Measurements from ENCODE around the gene ZNF474. TPM values are rescaled to one million over a fixed set of nuclear protein-coding genes. Genes with fewer than 3 reads are reported as not detected.

ZNF474 gene
- total and polyA plus RNA-seq, 2 donors (not counting 1 experiment from before 2014, with no cell fraction given), result 0.12 TPM; not detected in 1

DNA sequence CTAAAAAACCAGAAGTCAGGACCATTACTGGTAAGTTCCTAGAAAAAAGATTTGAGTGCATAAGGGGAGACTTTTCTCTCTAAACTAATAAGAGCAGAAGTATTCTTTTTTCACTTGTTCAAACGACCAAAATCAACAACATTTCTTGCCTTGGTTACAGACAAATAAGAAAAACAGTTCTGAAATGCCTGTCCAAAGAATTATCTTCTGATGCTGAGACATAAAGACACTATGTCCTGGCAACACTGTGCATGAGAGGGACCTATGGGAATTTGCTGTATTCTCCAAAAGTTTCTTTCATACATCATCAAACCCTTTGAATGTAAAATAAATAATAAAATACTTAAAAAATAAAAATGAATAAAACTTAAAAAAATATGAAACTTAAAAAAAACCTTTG lies 50.4 kb downstream of the ZNF474 start:
- no peaks in the 10 kb centered on the region for H3K4me1 ChIP-seq (ENCODE audit: control insufficient read depth in 2 of 2, insufficient read depth in 2 of 2, low read length in 2 of 2)
- Mint-ChIP-seq H3K9me3 (ENCODE audit: insufficient read depth) (no peaks in the 10 kb centered on the region), H3K4me3 (no peak overlapping the region), H3K4me1 (no peaks in the 10 kb centered on the region), H3K27me3 (peaks cover 20% of the 10 kb centered on the region), H3K27ac (no peak overlapping the region)
- peaks cover 0 to 2% (median 0%) of the 10 kb centered on the region in 4 experiments for H3K27me3 ChIP-seq (replicated peaks in 1 of 4; ENCODE audit: control extremely low read depth in 1 of 4, control insufficient read depth in 3 of 4, insufficient read depth in 4 of 4, low read length in 3 of 4)
- no peak overlapping the region for H3K27ac ChIP-seq (ENCODE audit: low read length in 2 of 2)
- TF ChIP-seq EZH2 (IDR thresholded peaks at IDR 0.05; ENCODE audit: borderline replicate concordance, insufficient read depth, low read depth, low read length, poor library complexity, severe bottlenecking), result no peak
- TF ChIP-seq, protein P1, sequence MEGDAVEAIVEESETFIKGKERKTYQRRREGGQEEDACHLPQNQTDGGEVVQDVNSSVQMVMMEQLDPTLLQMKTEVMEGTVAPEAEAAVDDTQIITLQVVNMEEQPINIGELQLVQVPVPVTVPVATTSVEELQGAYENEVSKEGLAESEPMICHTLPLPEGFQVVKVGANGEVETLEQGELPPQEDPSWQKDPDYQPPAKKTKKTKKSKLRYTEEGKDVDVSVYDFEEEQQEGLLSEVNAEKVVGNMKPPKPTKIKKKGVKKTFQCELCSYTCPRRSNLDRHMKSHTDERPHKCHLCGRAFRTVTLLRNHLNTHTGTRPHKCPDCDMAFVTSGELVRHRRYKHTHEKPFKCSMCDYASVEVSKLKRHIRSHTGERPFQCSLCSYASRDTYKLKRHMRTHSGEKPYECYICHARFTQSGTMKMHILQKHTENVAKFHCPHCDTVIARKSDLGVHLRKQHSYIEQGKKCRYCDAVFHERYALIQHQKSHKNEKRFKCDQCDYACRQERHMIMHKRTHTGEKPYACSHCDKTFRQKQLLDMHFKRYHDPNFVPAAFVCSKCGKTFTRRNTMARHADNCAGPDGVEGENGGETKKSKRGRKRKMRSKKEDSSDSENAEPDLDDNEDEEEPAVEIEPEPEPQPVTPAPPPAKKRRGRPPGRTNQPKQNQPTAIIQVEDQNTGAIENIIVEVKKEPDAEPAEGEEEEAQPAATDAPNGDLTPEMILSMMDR (IDR thresholded peaks at IDR 0.05), result no peak
- no peak overlapping the region for H3K4me3 ChIP-seq (ENCODE audit: control extremely low read depth in 1 of 5, extremely low read depth in 1 of 5, insufficient read depth in 1 of 5, low read depth in 2 of 5, low read length in 4 of 5)
- H3K36me3 ChIP-seq (replicated peaks in 1 of 2; ENCODE audit: control extremely low read depth in 1 of 2, control insufficient read depth in 1 of 2, extremely low read depth in 1 of 2, insufficient read depth in 2 of 2, low read length in 1 of 2), result no peaks in the 10 kb centered on the region
- no peak for ATAC-seq (ENCODE audit: low read depth)
- H2AFZ ChIP-seq (ENCODE audit: insufficient read depth, low read depth, low read length, poor library complexity, severe bottlenecking), result no peak overlapping the region
- H3K4me2 ChIP-seq (replicated peaks; ENCODE audit: low read depth, low read length, poor library complexity, severe bottlenecking), result no peak overlapping the region
- H4K20me1 ChIP-seq (ENCODE audit: control insufficient read depth, insufficient read depth, low read length, poor library complexity, severe bottlenecking), result no peaks in the 10 kb centered on the region
- no peaks in the 10 kb centered on the region for H3K9me3 ChIP-seq (ENCODE audit: control extremely low read depth in 1 of 3, control insufficient read depth in 2 of 3, insufficient read depth in 1 of 3, low read length in 2 of 3)
- no peak overlapping the region for H3K9ac ChIP-seq (ENCODE audit: low read length)
- H3K79me2 ChIP-seq (ENCODE audit: control insufficient read depth, insufficient read depth, low read length), result no peaks in the 10 kb centered on the region
- intact Hi-C loops (cut with micrococcal nuclease), result no loop called here
- ChIA-PET CTCF (no interaction called here), POLR2A (no interaction called here)
- WGBS (ENCODE audit: insufficient coverage), result no CpG with 5 or more reads among the region's 1 CpG
- no peak for DNase-seq

DNA sequence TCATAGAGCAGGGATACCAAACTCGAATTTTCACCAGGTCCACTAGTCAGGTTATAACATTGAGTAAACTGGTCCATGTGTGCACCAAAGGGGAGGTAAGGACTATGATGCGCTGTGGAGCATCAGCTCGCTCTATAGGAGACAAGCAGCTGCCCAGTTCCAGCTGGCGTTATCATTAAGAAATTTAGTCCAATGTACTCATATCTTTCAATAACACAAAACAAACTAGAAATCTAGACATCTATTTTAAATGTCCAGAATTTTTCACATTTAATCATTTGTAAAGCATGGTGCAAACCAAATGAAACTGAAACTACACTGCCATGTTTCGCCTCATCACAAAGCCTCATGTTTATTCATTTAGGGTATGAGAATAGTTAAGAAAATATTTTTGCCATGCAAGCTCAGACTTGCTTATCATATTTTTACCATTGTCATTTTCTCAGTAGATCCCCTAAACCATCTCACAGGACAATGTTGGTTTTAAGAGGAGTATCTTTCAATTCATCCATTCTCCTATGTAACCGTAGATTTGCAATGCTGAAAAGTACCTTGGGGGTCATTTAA lies 50.9 kb downstream of the ZNF474 start:
- no peak for DNase-seq
- Histone ChIP-seq H3K9me3 (ENCODE audit: control extremely low read depth in 1 of 3, control insufficient read depth in 2 of 3, insufficient read depth in 1 of 3, low read length in 2 of 3) (no peaks in the 10 kb centered on the region), H3K27me3 (replicated peaks in 1 of 4; ENCODE audit: control extremely low read depth in 1 of 4, control insufficient read depth in 3 of 4, insufficient read depth in 4 of 4, low read length in 3 of 4) (peaks cover 0 to 2% (median 0%) of the 10 kb centered on the region in 4 experiments), H3K4me2 (replicated peaks; ENCODE audit: low read depth, low read length, poor library complexity, severe bottlenecking) (no peak overlapping the region), H4K20me1 (ENCODE audit: control insufficient read depth, insufficient read depth, low read length, poor library complexity, severe bottlenecking) (no peaks in the 10 kb centered on the region), H3K36me3 (replicated peaks in 1 of 2; ENCODE audit: control extremely low read depth in 1 of 2, control insufficient read depth in 1 of 2, extremely low read depth in 1 of 2, insufficient read depth in 2 of 2, low read length in 1 of 2) (no peaks in the 10 kb centered on the region), H3K27ac (ENCODE audit: low read length in 2 of 2) (no peak overlapping the region), H2AFZ (ENCODE audit: insufficient read depth, low read depth, low read length, poor library complexity, severe bottlenecking) (no peak overlapping the region), H3K4me1 (ENCODE audit: control insufficient read depth in 2 of 2, insufficient read depth in 2 of 2, low read length in 2 of 2) (no peaks in the 10 kb centered on the region), H3K9ac (ENCODE audit: low read length) (no peak overlapping the region), H3K79me2 (ENCODE audit: control insufficient read depth, insufficient read depth, low read length) (no peaks in the 10 kb centered on the region), H3K4me3 (ENCODE audit: control extremely low read depth in 1 of 5, extremely low read depth in 1 of 5, insufficient read depth in 1 of 5, low read depth in 2 of 5, low read length in 4 of 5) (no peak overlapping the region)
- Mint-ChIP-seq H3K4me3 (no peak overlapping the region), H3K27ac (no peak overlapping the region), H3K27me3 (peaks cover 20% of the 10 kb centered on the region), H3K9me3 (ENCODE audit: insufficient read depth) (no peaks in the 10 kb centered on the region), H3K4me1 (no peaks in the 10 kb centered on the region)
- TF ChIP-seq EZH2 (IDR thresholded peaks at IDR 0.05; ENCODE audit: borderline replicate concordance, insufficient read depth, low read depth, low read length, poor library complexity, severe bottlenecking), result no peak
- TF ChIP-seq, protein P1 (IDR thresholded peaks at IDR 0.05), result no peak
- POLR2A ChIA-PET, result no interaction called here
- CTCF ChIA-PET, result interaction anchor here (0.6 kb wide), 1 partner anchor 12 kb away, joined by 3 read pairs; no protein-coding TSS in a partner anchor
- WGBS (ENCODE audit: insufficient coverage), result 100% methylated on average over 3 of the region's 6 CpGs
- intact Hi-C loops (cut with micrococcal nuclease), result no loop called here
- no peak for ATAC-seq (ENCODE audit: low read depth)

All from B cell (primary cell).